ENCODE results near the gene MEGF6. TPM values are rescaled to one million over a fixed set of nuclear protein-coding genes. Genes with fewer than 3 reads are reported as not detected.

Gene MEGF6
- total and polyA plus RNA-seq, 9 of the 15 experiments (the other 6 are each of a cell fraction or from before 2014, with no cell fraction given): 0.03 to 1.7 (median 0.24) TPM; not detected in 3

GRCh38 chr1:3511306-3511705 is 100.0 kb downstream of the MEGF6 start (continued):
- TF ChIP-seq, protein P1, sequence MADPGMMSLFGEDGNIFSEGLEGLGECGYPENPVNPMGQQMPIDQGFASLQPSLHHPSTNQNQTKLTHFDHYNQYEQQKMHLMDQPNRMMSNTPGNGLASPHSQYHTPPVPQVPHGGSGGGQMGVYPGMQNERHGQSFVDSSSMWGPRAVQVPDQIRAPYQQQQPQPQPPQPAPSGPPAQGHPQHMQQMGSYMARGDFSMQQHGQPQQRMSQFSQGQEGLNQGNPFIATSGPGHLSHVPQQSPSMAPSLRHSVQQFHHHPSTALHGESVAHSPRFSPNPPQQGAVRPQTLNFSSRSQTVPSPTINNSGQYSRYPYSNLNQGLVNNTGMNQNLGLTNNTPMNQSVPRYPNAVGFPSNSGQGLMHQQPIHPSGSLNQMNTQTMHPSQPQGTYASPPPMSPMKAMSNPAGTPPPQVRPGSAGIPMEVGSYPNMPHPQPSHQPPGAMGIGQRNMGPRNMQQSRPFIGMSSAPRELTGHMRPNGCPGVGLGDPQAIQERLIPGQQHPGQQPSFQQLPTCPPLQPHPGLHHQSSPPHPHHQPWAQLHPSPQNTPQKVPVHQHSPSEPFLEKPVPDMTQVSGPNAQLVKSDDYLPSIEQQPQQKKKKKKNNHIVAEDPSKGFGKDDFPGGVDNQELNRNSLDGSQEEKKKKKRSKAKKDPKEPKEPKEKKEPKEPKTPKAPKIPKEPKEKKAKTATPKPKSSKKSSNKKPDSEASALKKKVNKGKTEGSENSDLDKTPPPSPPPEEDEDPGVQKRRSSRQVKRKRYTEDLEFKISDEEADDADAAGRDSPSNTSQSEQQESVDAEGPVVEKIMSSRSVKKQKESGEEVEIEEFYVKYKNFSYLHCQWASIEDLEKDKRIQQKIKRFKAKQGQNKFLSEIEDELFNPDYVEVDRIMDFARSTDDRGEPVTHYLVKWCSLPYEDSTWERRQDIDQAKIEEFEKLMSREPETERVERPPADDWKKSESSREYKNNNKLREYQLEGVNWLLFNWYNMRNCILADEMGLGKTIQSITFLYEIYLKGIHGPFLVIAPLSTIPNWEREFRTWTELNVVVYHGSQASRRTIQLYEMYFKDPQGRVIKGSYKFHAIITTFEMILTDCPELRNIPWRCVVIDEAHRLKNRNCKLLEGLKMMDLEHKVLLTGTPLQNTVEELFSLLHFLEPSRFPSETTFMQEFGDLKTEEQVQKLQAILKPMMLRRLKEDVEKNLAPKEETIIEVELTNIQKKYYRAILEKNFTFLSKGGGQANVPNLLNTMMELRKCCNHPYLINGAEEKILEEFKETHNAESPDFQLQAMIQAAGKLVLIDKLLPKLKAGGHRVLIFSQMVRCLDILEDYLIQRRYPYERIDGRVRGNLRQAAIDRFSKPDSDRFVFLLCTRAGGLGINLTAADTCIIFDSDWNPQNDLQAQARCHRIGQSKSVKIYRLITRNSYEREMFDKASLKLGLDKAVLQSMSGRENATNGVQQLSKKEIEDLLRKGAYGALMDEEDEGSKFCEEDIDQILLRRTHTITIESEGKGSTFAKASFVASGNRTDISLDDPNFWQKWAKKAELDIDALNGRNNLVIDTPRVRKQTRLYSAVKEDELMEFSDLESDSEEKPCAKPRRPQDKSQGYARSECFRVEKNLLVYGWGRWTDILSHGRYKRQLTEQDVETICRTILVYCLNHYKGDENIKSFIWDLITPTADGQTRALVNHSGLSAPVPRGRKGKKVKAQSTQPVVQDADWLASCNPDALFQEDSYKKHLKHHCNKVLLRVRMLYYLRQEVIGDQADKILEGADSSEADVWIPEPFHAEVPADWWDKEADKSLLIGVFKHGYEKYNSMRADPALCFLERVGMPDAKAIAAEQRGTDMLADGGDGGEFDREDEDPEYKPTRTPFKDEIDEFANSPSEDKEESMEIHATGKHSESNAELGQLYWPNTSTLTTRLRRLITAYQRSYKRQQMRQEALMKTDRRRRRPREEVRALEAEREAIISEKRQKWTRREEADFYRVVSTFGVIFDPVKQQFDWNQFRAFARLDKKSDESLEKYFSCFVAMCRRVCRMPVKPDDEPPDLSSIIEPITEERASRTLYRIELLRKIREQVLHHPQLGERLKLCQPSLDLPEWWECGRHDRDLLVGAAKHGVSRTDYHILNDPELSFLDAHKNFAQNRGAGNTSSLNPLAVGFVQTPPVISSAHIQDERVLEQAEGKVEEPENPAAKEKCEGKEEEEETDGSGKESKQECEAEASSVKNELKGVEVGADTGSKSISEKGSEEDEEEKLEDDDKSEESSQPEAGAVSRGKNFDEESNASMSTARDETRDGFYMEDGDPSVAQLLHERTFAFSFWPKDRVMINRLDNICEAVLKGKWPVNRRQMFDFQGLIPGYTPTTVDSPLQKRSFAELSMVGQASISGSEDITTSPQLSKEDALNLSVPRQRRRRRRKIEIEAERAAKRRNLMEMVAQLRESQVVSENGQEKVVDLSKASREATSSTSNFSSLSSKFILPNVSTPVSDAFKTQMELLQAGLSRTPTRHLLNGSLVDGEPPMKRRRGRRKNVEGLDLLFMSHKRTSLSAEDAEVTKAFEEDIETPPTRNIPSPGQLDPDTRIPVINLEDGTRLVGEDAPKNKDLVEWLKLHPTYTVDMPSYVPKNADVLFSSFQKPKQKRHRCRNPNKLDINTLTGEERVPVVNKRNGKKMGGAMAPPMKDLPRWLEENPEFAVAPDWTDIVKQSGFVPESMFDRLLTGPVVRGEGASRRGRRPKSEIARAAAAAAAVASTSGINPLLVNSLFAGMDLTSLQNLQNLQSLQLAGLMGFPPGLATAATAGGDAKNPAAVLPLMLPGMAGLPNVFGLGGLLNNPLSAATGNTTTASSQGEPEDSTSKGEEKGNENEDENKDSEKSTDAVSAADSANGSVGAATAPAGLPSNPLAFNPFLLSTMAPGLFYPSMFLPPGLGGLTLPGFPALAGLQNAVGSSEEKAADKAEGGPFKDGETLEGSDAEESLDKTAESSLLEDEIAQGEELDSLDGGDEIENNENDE (IDR thresholded peaks at IDR 0.05; ENCODE audit: low read depth, low read length): no peak
- TF ChIP-seq, protein P2, sequence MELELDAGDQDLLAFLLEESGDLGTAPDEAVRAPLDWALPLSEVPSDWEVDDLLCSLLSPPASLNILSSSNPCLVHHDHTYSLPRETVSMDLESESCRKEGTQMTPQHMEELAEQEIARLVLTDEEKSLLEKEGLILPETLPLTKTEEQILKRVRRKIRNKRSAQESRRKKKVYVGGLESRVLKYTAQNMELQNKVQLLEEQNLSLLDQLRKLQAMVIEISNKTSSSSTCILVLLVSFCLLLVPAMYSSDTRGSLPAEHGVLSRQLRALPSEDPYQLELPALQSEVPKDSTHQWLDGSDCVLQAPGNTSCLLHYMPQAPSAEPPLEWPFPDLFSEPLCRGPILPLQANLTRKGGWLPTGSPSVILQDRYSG (tag; conservative IDR thresholded peaks at IDR 0.05; ENCODE audit: low read depth): no peak
- no peak for TF ChIP-seq HDAC1 (IDR thresholded peaks at IDR 0.05)
- no peak for TF ChIP-seq ZZZ3 (IDR thresholded peaks at IDR 0.05)
- no peak for TF ChIP-seq PYGO2 (tag; IDR thresholded peaks at IDR 0.05)
- TF ChIP-seq ZNF511 (CRISPR knock-in tag; IDR thresholded peaks at IDR 0.05): no peak
- TF ChIP-seq U2AF1 (optimal IDR thresholded peaks at IDR 0.05; ENCODE audit: low read depth, low read length): no peak
- TF ChIP-seq TAL1 (IDR thresholded peaks at IDR 0.05): no peak
- TF ChIP-seq MCM2 (IDR thresholded peaks at IDR 0.05; ENCODE audit: low read depth): no peak
- TF ChIP-seq, protein P3, sequence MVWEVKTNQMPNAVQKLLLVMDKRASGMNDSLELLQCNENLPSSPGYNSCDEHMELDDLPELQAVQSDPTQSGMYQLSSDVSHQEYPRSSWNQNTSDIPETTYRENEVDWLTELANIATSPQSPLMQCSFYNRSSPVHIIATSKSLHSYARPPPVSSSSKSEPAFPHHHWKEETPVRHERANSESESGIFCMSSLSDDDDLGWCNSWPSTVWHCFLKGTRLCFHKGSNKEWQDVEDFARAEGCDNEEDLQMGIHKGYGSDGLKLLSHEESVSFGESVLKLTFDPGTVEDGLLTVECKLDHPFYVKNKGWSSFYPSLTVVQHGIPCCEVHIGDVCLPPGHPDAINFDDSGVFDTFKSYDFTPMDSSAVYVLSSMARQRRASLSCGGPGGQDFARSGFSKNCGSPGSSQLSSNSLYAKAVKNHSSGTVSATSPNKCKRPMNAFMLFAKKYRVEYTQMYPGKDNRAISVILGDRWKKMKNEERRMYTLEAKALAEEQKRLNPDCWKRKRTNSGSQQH (CRISPR knock-in tag; IDR thresholded peaks at IDR 0.05): no peak
- no peak for TF ChIP-seq POLR3A (IDR thresholded peaks at IDR 0.05; ENCODE audit: borderline replicate concordance, extremely low read depth, insufficient read depth, insufficient read length)

Data from K562 (cell line).